Endodermal cell (in vitro differentiated cells): ENCODE measurements around the gene RNF130. TPM values are rescaled to one million over a fixed set of nuclear protein-coding genes. Genes with fewer than 3 reads are reported as not detected.

ENCODE experiments used
- DNase-seq: peaks from one replicate; pipeline ENCODE4 v3.0.0-alpha.2; 2017
- H3K27ac ChIP-seq: 2 replicates; pipeline ENCODE4 v1.5.1; 2013; ENCODE audit warnings: mild to moderate bottlenecking, low read depth, low read length, moderate library complexity
- H3K27me3 ChIP-seq: 2 replicates; pipeline ENCODE4 v1.6.1; 2013; ENCODE audit warnings: mild to moderate bottlenecking, low read length, moderate library complexity; ENCODE audit not compliant: insufficient read depth, control insufficient read depth, poor library complexity, severe bottlenecking
- H3K36me3 ChIP-seq: 2 replicates; pipeline ENCODE4 v1.7.0; 2013; ENCODE audit warnings: mild to moderate bottlenecking, low read length, moderate library complexity; ENCODE audit not compliant: control insufficient read depth, insufficient read depth
- H3K4me1 ChIP-seq: one replicate; pipeline ENCODE4 v1.7.0; 2013; ENCODE audit warnings: low read length; ENCODE audit not compliant: control insufficient read depth, insufficient read depth
- H3K4me3 ChIP-seq: 2 replicates; pipeline ENCODE4 v1.5.1; 2013; ENCODE audit warnings: mild to moderate bottlenecking, low read length, moderate library complexity
- H3K9ac ChIP-seq: 2 replicates; pipeline ENCODE4 v1.6.1; 2013; ENCODE audit warnings: mild to moderate bottlenecking, low read length, moderate library complexity; ENCODE audit not compliant: poor library complexity, severe bottlenecking; ENCODE audit errors: extremely low read depth
- H3K9me3 ChIP-seq: 2 replicates; pipeline ENCODE4 v1.6.1; 2013; ENCODE audit warnings: mild to moderate bottlenecking, low read length, moderate library complexity; ENCODE audit not compliant: control insufficient read depth
- H3K27ac Mint-ChIP-seq: 2 replicates; pipeline ENCODE4 v1.8.0; 2020; ENCODE audit warnings: mixed read lengths
- H3K27me3 Mint-ChIP-seq: 2 replicates; pipeline ENCODE4 v1.8.0; 2021; ENCODE audit warnings: mild to moderate bottlenecking, mixed read lengths; ENCODE audit not compliant: insufficient read depth
- H3K36me3 Mint-ChIP-seq: 2 replicates; pipeline ENCODE4 v1.8.0; 2020; ENCODE audit warnings: low read depth, mixed read lengths
- H3K4me1 Mint-ChIP-seq: 2 replicates; pipeline ENCODE4 v1.8.0; 2020; ENCODE audit warnings: mixed read lengths
- H3K4me3 Mint-ChIP-seq: 2 replicates; pipeline ENCODE4 v1.8.0; 2020; ENCODE audit warnings: mild to moderate bottlenecking, moderate library complexity, mixed read lengths
- H3K9me3 Mint-ChIP-seq: 2 replicates; pipeline ENCODE4 v1.8.0; 2020; ENCODE audit warnings: mild to moderate bottlenecking, mixed read lengths
- WGBS, 2 experiments: methylation state at CpG; one replicate each; pipeline versions ENCODE4 v1.1.5 to v1.1.7; 2013; ENCODE audit warnings: missing lambda C conversion rate in 2 of 2, mixed read lengths in 1 of 2; ENCODE audit not compliant: insufficient coverage in 1 of 2, insufficient read length in 1 of 2; 5-methylcytosine and 5-hydroxymethylcytosine counted together
- total RNA-seq, 2 donors: library from RNA; stranded (reverse); fragmentation: NEBNext Ultra II Directional in 1 of 2; extraction: Animal tissue kit (Norgen Biotek cat#: 25700) in 1 of 2; gene quantifications; 2 replicates in 1 of 2; 3 replicates in 1 of 2; pipeline ENCODE4 v1.2.1, GENCODE V29; 2021
- TF ChIP-seq, protein P1 (sequence below): fragments of 200-600 bp; sonication (generic); conservative IDR thresholded peaks from 2 replicates; pipeline ENCODE4 v1.5.0; 2021; ENCODE audit warnings: antibody characterized with exemption, mild to moderate bottlenecking

The RNF130 gene
- total RNA-seq, 2 donors from 2014 or later: 64.7 to 74.4 TPM

DNA sequence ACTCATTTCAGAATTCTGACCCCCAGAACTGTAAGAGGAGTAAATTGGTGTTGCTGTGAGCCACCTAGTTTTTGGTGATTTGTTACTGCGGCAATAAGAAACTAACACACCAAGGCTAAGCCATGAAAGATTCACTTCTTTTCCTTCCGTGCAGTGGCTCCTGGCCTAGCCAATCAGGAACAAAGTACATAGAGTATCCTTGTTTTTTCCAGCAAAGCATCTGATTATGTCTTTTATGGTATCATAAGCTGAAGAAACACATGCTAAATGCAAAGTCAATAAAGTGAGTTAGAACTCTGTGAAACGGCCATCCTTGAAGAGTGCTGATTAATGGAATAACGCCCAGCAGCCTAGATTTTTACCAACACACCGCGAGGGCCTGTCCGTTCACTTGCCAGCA, 11.4 kb downstream of the RNF130 start:
- Mint-ChIP-seq H3K27ac (peak overlapping the region; percentile 81), H3K36me3 (peaks cover 13% of the 10 kb centered on the region), H3K4me3 (peak overlapping the region; percentile 21), H3K9me3 (no peaks in the 10 kb centered on the region), H3K4me1 (peaks cover 56% of the 10 kb centered on the region), H3K27me3 (no peaks in the 10 kb centered on the region)
- Histone ChIP-seq H3K9ac (peak overlapping the region; percentile 44), H3K36me3 (peaks cover 41% of the 10 kb centered on the region), H3K27ac (peak overlapping the region; percentile 27), H3K9me3 (no peaks in the 10 kb centered on the region), H3K4me3 (peak overlapping the region; percentile 59), H3K27me3 (no peaks in the 10 kb centered on the region), H3K4me1 (peaks cover 16% of the 10 kb centered on the region)
- TF ChIP-seq, protein P1, sequence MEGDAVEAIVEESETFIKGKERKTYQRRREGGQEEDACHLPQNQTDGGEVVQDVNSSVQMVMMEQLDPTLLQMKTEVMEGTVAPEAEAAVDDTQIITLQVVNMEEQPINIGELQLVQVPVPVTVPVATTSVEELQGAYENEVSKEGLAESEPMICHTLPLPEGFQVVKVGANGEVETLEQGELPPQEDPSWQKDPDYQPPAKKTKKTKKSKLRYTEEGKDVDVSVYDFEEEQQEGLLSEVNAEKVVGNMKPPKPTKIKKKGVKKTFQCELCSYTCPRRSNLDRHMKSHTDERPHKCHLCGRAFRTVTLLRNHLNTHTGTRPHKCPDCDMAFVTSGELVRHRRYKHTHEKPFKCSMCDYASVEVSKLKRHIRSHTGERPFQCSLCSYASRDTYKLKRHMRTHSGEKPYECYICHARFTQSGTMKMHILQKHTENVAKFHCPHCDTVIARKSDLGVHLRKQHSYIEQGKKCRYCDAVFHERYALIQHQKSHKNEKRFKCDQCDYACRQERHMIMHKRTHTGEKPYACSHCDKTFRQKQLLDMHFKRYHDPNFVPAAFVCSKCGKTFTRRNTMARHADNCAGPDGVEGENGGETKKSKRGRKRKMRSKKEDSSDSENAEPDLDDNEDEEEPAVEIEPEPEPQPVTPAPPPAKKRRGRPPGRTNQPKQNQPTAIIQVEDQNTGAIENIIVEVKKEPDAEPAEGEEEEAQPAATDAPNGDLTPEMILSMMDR: no peak
- no peak for DNase-seq
- 91 to 97% methylated on average over 7 of the region's 7 CpGs for WGBS, 2 experiments

DNA sequence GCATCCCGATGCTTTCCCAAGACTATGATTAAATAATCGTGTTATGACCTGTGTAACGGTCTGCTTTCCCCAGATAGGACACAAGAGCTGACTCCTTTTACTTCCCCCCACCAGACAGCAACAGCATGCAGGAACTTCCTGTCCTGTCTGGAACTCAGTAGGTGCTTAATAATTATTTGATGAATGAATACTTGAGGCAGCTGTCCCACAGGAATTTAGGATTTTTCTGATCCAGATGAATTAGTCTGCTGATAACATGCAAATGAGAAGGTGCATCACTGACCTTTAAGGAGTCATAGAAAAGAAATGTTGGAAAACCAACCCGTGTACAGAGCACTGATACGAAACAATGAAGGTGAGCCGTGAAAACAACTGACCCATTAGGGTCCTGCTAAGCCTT, 12.2 kb downstream of the RNF130 start:
- 60 to 68% methylated on average over 4 to 6 of the region's 6 CpGs for WGBS, 2 experiments
- Histone ChIP-seq H3K9ac (peak overlapping the region; percentile 3), H3K9me3 (no peaks in the 10 kb centered on the region), H3K27me3 (no peaks in the 10 kb centered on the region), H3K4me1 (peaks cover 16% of the 10 kb centered on the region), H3K36me3 (peaks cover 38% of the 10 kb centered on the region), H3K27ac (peak overlapping the region; percentile 27), H3K4me3 (peak overlapping the region; percentile 59)
- Mint-ChIP-seq H3K36me3 (peaks cover 13% of the 10 kb centered on the region), H3K27ac (peak overlapping the region; percentile 81), H3K4me1 (peaks cover 55% of the 10 kb centered on the region), H3K4me3 (peak overlapping the region; percentile 21), H3K9me3 (no peaks in the 10 kb centered on the region), H3K27me3 (no peaks in the 10 kb centered on the region)
- TF ChIP-seq, protein P1: no peak
- peak; percentile 41 for DNase-seq

DNA sequence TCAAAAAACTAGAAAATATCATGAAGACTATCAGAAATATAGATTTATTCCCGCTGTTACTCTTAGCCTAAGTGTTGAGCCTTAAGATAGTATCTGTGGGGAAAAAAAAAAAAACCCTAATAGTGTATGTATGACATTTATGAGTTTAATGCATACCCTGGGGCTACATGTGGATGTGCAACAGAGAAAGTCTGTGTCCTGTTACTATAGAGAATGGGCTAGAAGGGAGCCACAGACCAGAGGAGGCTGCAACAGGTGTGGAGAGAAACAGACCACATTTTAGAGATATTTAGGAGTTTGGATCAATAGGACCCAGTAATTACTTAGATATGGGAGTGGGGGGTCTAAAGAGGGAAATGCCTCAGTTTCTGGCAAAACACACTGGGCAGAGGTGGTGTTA, 15.4 kb downstream of the RNF130 start:
- H3K36me3 Mint-ChIP-seq: peaks cover 6% of the 10 kb centered on the region
- Histone ChIP-seq H3K4me3 (no peak overlapping the region), H3K27me3 (no peaks in the 10 kb centered on the region), H3K4me1 (peaks cover 18% of the 10 kb centered on the region), H3K9ac (no peak overlapping the region), H3K27ac (no peak overlapping the region), H3K36me3 (peaks cover 27% of the 10 kb centered on the region), H3K9me3 (no peaks in the 10 kb centered on the region)
- WGBS, 2 experiments: 94% methylated on average over 1 of the region's 1 CpG; no CpG with 5 or more reads in 1 of the 2 experiments
- H3K9me3 Mint-ChIP-seq: no peaks in the 10 kb centered on the region
- no peaks in the 10 kb centered on the region for H3K27me3 Mint-ChIP-seq
- TF ChIP-seq, protein P1: no peak
- no peak overlapping the region for H3K27ac Mint-ChIP-seq
- no peak for DNase-seq
- H3K4me3 Mint-ChIP-seq: no peak overlapping the region
- H3K4me1 Mint-ChIP-seq: peaks cover 50% of the 10 kb centered on the region
